Stomach (tissue), 4 donors: ENCODE measurements around the gene ANKS1B.

Source experiments
- CTCF ChIP-seq, 7 experiments: fragments of 450-650 bp in 4 of 7; fragments of 200-600 bp in 3 of 7; sonication (generic) in 3 of 7; IDR thresholded peaks; one replicate each; pipeline ENCODE4 v1.5.1; 2016 to 2019; ENCODE audit warnings: antibody characterized with exemption in 7 of 7, control low read depth in 2 of 7, mild to moderate bottlenecking in 1 of 7
- POLR2A ChIP-seq, 4 donors: fragments of 450-650 bp; IDR thresholded peaks; one replicate each; pipeline ENCODE4 v1.6.1; 2016; ENCODE audit warnings: antibody characterized with exemption in 4 of 4, control low read depth in 2 of 4, mild to moderate bottlenecking in 1 of 4, moderate library complexity in 1 of 4

- TF ChIP-seq POLR2A (IDR thresholded peaks at IDR 0.05): no peak
- no peak for TF ChIP-seq CTCF (IDR thresholded peaks at IDR 0.05)
Measured at GRCh38 chr12:98999559-98999958, 985.2 kb downstream of the ANKS1B start.
